GM12878 (cell line): Measurements from ENCODE around the gene MXI1. TPM values are rescaled to one million over a fixed set of nuclear protein-coding genes. Genes with fewer than 3 reads are reported as not detected.

Source experiments
- ATAC-seq: fragments of 200-7000 bp; cut with Tn5 transposase; 3 replicates; pipeline ENCODE4 v1.9.1; 2020; ENCODE audit warnings: mild to moderate bottlenecking, moderate library complexity
- BruUV-seq: library from RNA; stranded (reverse); fragments of 400-500 nt; replicated peaks from 2 replicates; lab custom pipeline; 2021; lab: Mats Ljungman, UMichigan
- CTCF ChIA-PET: fragments of 300-600 bp; sonication (Branson Sonifier 250); formaldehyde crosslinking; extraction: SDS; loops from one replicate; lab custom pipeline; 2021; ENCODE audit warnings: inconsistent platforms; lab: Yijun Ruan, JAX
- POLR2A ChIA-PET: fragments of 350-600 bp; formaldehyde crosslinking; extraction: SDS; loops from one replicate; lab custom pipeline; 2021; ENCODE audit warnings: inconsistent platforms; lab: Charles Lee
- RAD21 ChIA-PET: fragments of 300-600 bp; sonication (Branson Sonifier 250); formaldehyde crosslinking; loops from one replicate; lab custom pipeline; 2023; ENCODE audit warnings: antibody characterized with exemption; ENCODE audit not compliant: unreplicated experiment; lab: Charles Lee
- SMC1A ChIA-PET: fragments of 300-600 bp; sonication (Branson Sonifier 250); formaldehyde crosslinking; loops from one replicate; lab custom pipeline; 2023; ENCODE audit not compliant: unreplicated experiment, uncharacterized antibody; lab: Charles Lee
- DNase-seq: peaks from one replicate; pipeline ENCODE4 v3.0.0-alpha.2; 2011; ENCODE audit warnings: low read depth, low spot score
- FAIRE-seq: peaks from 3 replicates; lab custom pipeline; 2011; peaks lifted over from hg19 to GRCh38; lab: Jason Lieb, UNC
- H2AFZ ChIP-seq: 2 replicates; pipeline ENCODE4 v1.6.0; 2011; ENCODE audit warnings: low read depth, low read length, control low read depth; ENCODE audit not compliant: control insufficient read depth
- H3K27ac ChIP-seq: 2 replicates; pipeline ENCODE4 v1.5.1; 2011; ENCODE audit warnings: control low read depth; ENCODE audit not compliant: control insufficient read depth, insufficient read depth
- H3K27me3 ChIP-seq, 2 experiments: replicated peaks in 1 of 2; 2 replicates each; pipeline versions ENCODE4 v1.6.0 to v1.6.1; 2011; ENCODE audit warnings: low read length in 1 of 2; ENCODE audit not compliant: control insufficient read depth in 2 of 2, insufficient read depth in 2 of 2
- H3K36me3 ChIP-seq, 2 experiments: 2 replicates each; pipeline ENCODE4 v1.5.1; 2011; ENCODE audit warnings: low read length in 1 of 2; ENCODE audit not compliant: control insufficient read depth in 2 of 2, insufficient read depth in 2 of 2
- H3K4me1 ChIP-seq: 2 replicates; pipeline ENCODE4 v1.6.1; 2011; ENCODE audit warnings: mild to moderate bottlenecking, low read length, moderate library complexity, mixed read lengths; ENCODE audit not compliant: control insufficient read depth, insufficient read depth
- H3K4me2 ChIP-seq: 2 replicates; pipeline ENCODE4 v1.6.0; 2011; ENCODE audit warnings: control low read depth; ENCODE audit not compliant: control insufficient read depth, insufficient read depth
- H3K4me3 ChIP-seq: fragments of 200-600 bp; sonication (generic); 2 replicates; pipeline ENCODE4 v1.5.1; 2016
- H3K79me2 ChIP-seq: 2 replicates; pipeline ENCODE4 v1.6.0; 2011; ENCODE audit warnings: low read length; ENCODE audit not compliant: control insufficient read depth, insufficient read depth
- H3K9ac ChIP-seq: 2 replicates; pipeline ENCODE4 v1.8.0; 2011; ENCODE audit warnings: low read length, control low read depth, mixed read lengths; ENCODE audit not compliant: control insufficient read depth, insufficient read depth
- H3K9me3 ChIP-seq: replicated peaks from 3 replicates; pipeline ENCODE4 v1.5.1; 2011; ENCODE audit warnings: mild to moderate bottlenecking, low read length; ENCODE audit not compliant: control insufficient read depth, insufficient read depth
- H4K20me1 ChIP-seq: 2 replicates; pipeline ENCODE4 v1.6.0; 2011; ENCODE audit not compliant: control insufficient read depth, insufficient read depth
- BACH1 ChIP-seq: fragments of 450-650 bp; IDR thresholded peaks from 2 replicates; pipeline ENCODE4 v1.6.1; 2017; ENCODE audit warnings: mild to moderate bottlenecking, borderline replicate concordance
- DPF2 ChIP-seq: fragments of 450-650 bp; IDR thresholded peaks from 2 replicates; pipeline ENCODE4 v1.6.1; 2017; ENCODE audit warnings: mild to moderate bottlenecking
- MTA2 ChIP-seq: fragments of 450-650 bp; IDR thresholded peaks from 2 replicates; pipeline ENCODE4 v1.6.1; 2016; ENCODE audit warnings: low read depth, mild to moderate bottlenecking, moderate library complexity
- NFYA ChIP-seq: IDR thresholded peaks from 2 replicates; pipeline ENCODE4 v1.6.1; 2011; ENCODE audit warnings: low read depth, mild to moderate bottlenecking, low read length, improper control_type of control experiment, borderline replicate concordance
- SMC3 ChIP-seq: IDR thresholded peaks from 2 replicates; pipeline ENCODE4 v1.6.1; 2011; ENCODE audit warnings: low read length, improper control_type of control experiment, borderline replicate concordance
- STAT1 ChIP-seq: fragments of 450-650 bp; conservative IDR thresholded peaks from 2 replicates; pipeline ENCODE4 v1.6.1; 2014; ENCODE audit warnings: antibody characterized with exemption, mild to moderate bottlenecking
- SUPT20H ChIP-seq: IDR thresholded peaks from 2 replicates; pipeline ENCODE4 v1.6.1; 2011; ENCODE audit warnings: low read depth, mild to moderate bottlenecking, low read length, moderate library complexity, borderline replicate concordance; ENCODE audit not compliant: control insufficient read depth
- WRNIP1 ChIP-seq: IDR thresholded peaks from 2 replicates; pipeline ENCODE4 v1.6.1; 2011; ENCODE audit warnings: low read depth, low read length, improper control_type of control experiment, borderline replicate concordance
- ZBED1 ChIP-seq: IDR thresholded peaks from 2 replicates; pipeline ENCODE4 v1.6.1; 2016; ENCODE audit warnings: borderline replicate concordance
- WGBS: methylation state at CpG from one replicate; pipeline ENCODE4 v1.1.6; 2016; ENCODE audit warnings: low lambda C conversion rate; ENCODE audit not compliant: insufficient replicate concordance, insufficient coverage; ENCODE audit errors: missing lambda C conversion rate; 5-methylcytosine and 5-hydroxymethylcytosine counted together
- in situ Hi-C: fragments of 300-500 bp; cut with MboI; formaldehyde crosslinking; loops from 9 replicates; pipeline ENCODE4 v1.14.3; 2018; ENCODE audit warnings: mixed read lengths
- intact Hi-C: fragments of 100-400 bp; cut with micrococcal nuclease; formaldehyde crosslinking; loops from one replicate; pipeline ENCODE4 v1.14.2; 2022; ENCODE audit not compliant: unreplicated experiment
- polyA plus RNA-seq, 11 experiments: library from polyadenylated mRNA; depleted of rRNA in 4 of 11; unstranded in 6 of 11; stranded (reverse) in 5 of 11; fragments of >200 nt; fragmentation: Nextera tagmentation in 4 of 11; fragmentation: Illumina TruSeq in 1 of 11; extraction: Ambion mirVana in 4 of 11; extraction: Trizol in 1 of 11; gene quantifications; 1 replicate in 1 of 11; 2 replicates in 10 of 11; pipeline versions ENCODE4 v1.2.1 to v1.2.3, GENCODE V29; 2011 to 2016; ENCODE audit warnings: inconsistent platforms in 2 of 11, missing spikeins in 2 of 11, low read depth in 1 of 11
- total RNA-seq, 4 experiments: library from RNA; depleted of rRNA in 3 of 4; stranded (reverse); fragments of >200 nt in 3 of 4; fragmentation: Illumina TruSeq in 1 of 4; extraction: Trizol in 1 of 4; gene quantifications; 2 replicates each; pipeline versions ENCODE4 v1.2.1 to v1.2.3, GENCODE V29; 2013 to 2021
- TF ChIP-seq, protein P1 (sequence below): IDR thresholded peaks from 2 replicates; pipeline ENCODE4 v1.6.1; 2011; ENCODE audit warnings: low read depth, mild to moderate bottlenecking, low read length, moderate library complexity, borderline replicate concordance; ENCODE audit errors: extremely low read depth
- TF ChIP-seq, protein P2 (sequence below): fragments of 450-650 bp; IDR thresholded peaks from 2 replicates; pipeline ENCODE4 v1.6.1; 2017; ENCODE audit warnings: mild to moderate bottlenecking, moderate library complexity
- TF ChIP-seq, protein P3 (sequence below): fragments of 450-650 bp; IDR thresholded peaks from 2 replicates; pipeline ENCODE4 v1.6.1; 2017; ENCODE audit warnings: mild to moderate bottlenecking, moderate library complexity
- TF ChIP-seq, protein P4 (sequence below): IDR thresholded peaks from 2 replicates; pipeline ENCODE4 v1.6.1; 2011; ENCODE audit warnings: low read depth, low read length, improper control_type of control experiment, borderline replicate concordance

Gene MXI1
- total and polyA plus RNA-seq, 10 of the 15 experiments (the other 5 are each of a cell fraction or from before 2014, with no cell fraction given), result 0.23 to 8.0 (median 0.41) TPM

DNA sequence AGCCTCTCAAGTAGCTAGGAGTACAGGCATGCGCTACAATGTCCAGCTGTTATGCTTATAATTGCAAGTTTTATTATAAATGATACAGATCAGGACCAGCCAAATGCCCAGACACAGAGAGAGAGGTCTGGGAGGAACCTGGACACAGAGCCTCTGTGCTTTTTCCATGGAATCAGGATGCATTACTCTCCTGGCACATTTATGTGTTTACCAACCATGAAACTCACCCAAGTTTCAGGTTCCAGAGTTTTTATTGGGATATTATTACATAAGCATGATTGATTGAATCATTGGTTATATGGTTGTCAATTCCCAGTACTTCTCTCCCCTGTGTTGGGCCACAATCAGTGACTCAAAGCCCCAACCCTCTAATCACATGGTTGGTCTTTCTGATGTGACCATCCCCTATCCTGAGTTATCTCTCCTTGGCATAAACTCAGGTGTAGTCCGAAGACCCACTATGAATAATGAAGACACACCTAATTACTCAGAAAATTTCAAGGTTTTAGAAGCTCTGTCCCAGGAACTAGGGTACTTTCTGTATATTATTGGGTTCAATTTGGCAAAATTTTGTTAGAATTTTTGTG lies 30.6 kb downstream of the MXI1 start:
- H4K20me1 ChIP-seq, result no peaks in the 10 kb centered on the region
- CTCF ChIA-PET, result no interaction called here
- H3K4me1 ChIP-seq, result no peaks in the 10 kb centered on the region
- FAIRE-seq, result no peak
- in situ Hi-C loops (no loop called here), intact Hi-C loops (no loop called here)
- no peaks in the 10 kb centered on the region for H3K9me3 ChIP-seq
- no peak overlapping the region for H3K9ac ChIP-seq
- no peak overlapping the region for H3K4me3 ChIP-seq
- no peaks in the 10 kb centered on the region for H3K36me3 ChIP-seq
- H3K4me2 ChIP-seq, result no peak overlapping the region
- no peaks in the 10 kb centered on the region for H3K79me2 ChIP-seq
- 65% methylated on average over 2 of the region's 2 CpGs for WGBS
- no peak for ATAC-seq
- RAD21 ChIA-PET, result no interaction called here
- H3K27me3 ChIP-seq, result no peaks in the 10 kb centered on the region; a peak in 1 of 4 replicates
- POLR2A ChIA-PET, result no interaction called here
- SMC1A ChIA-PET, result interaction anchor here (0.9 kb wide), 1 partner anchor 700 kb away, joined by 3 read pairs; no protein-coding TSS in a partner anchor
- DNase-seq, result no peak
- H2AFZ ChIP-seq, result no peak overlapping the region
- no TSS peak for BruUV-seq
- H3K27ac ChIP-seq, result no peak overlapping the region
- TF ChIP-seq, protein P1, sequence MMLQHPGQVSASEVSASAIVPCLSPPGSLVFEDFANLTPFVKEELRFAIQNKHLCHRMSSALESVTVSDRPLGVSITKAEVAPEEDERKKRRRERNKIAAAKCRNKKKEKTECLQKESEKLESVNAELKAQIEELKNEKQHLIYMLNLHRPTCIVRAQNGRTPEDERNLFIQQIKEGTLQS, result no peak
- TF ChIP-seq, protein P2, sequence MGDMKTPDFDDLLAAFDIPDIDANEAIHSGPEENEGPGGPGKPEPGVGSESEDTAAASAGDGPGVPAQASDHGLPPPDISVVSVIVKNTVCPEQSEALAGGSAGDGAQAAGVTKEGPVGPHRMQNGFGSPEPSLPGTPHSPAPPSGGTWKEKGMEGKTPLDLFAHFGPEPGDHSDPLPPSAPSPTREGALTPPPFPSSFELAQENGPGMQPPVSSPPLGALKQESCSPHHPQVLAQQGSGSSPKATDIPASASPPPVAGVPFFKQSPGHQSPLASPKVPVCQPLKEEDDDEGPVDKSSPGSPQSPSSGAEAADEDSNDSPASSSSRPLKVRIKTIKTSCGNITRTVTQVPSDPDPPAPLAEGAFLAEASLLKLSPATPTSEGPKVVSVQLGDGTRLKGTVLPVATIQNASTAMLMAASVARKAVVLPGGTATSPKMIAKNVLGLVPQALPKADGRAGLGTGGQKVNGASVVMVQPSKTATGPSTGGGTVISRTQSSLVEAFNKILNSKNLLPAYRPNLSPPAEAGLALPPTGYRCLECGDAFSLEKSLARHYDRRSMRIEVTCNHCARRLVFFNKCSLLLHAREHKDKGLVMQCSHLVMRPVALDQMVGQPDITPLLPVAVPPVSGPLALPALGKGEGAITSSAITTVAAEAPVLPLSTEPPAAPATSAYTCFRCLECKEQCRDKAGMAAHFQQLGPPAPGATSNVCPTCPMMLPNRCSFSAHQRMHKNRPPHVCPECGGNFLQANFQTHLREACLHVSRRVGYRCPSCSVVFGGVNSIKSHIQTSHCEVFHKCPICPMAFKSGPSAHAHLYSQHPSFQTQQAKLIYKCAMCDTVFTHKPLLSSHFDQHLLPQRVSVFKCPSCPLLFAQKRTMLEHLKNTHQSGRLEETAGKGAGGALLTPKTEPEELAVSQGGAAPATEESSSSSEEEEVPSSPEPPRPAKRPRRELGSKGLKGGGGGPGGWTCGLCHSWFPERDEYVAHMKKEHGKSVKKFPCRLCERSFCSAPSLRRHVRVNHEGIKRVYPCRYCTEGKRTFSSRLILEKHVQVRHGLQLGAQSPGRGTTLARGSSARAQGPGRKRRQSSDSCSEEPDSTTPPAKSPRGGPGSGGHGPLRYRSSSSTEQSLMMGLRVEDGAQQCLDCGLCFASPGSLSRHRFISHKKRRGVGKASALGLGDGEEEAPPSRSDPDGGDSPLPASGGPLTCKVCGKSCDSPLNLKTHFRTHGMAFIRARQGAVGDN, result no peak
- TF ChIP-seq, protein P3, sequence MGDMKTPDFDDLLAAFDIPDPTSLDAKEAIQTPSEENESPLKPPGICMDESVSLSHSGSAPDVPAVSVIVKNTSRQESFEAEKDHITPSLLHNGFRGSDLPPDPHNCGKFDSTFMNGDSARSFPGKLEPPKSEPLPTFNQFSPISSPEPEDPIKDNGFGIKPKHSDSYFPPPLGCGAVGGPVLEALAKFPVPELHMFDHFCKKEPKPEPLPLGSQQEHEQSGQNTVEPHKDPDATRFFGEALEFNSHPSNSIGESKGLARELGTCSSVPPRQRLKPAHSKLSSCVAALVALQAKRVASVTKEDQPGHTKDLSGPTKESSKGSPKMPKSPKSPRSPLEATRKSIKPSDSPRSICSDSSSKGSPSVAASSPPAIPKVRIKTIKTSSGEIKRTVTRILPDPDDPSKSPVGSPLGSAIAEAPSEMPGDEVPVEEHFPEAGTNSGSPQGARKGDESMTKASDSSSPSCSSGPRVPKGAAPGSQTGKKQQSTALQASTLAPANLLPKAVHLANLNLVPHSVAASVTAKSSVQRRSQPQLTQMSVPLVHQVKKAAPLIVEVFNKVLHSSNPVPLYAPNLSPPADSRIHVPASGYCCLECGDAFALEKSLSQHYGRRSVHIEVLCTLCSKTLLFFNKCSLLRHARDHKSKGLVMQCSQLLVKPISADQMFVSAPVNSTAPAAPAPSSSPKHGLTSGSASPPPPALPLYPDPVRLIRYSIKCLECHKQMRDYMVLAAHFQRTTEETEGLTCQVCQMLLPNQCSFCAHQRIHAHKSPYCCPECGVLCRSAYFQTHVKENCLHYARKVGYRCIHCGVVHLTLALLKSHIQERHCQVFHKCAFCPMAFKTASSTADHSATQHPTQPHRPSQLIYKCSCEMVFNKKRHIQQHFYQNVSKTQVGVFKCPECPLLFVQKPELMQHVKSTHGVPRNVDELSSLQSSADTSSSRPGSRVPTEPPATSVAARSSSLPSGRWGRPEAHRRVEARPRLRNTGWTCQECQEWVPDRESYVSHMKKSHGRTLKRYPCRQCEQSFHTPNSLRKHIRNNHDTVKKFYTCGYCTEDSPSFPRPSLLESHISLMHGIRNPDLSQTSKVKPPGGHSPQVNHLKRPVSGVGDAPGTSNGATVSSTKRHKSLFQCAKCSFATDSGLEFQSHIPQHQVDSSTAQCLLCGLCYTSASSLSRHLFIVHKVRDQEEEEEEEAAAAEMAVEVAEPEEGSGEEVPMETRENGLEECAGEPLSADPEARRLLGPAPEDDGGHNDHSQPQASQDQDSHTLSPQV, result no peak
- TF ChIP-seq STAT1, result no peak
- TF ChIP-seq BACH1, result no peak
- TF ChIP-seq MTA2, result no peak
- no peak for TF ChIP-seq DPF2
- TF ChIP-seq WRNIP1, result no peak
- TF ChIP-seq NFYA, result no peak
- no peak for TF ChIP-seq SMC3
- no peak for TF ChIP-seq SUPT20H
- TF ChIP-seq, protein P4, sequence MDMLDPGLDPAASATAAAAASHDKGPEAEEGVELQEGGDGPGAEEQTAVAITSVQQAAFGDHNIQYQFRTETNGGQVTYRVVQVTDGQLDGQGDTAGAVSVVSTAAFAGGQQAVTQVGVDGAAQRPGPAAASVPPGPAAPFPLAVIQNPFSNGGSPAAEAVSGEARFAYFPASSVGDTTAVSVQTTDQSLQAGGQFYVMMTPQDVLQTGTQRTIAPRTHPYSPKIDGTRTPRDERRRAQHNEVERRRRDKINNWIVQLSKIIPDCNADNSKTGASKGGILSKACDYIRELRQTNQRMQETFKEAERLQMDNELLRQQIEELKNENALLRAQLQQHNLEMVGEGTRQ, result no peak
- TF ChIP-seq ZBED1, result no peak
